Stomach (tissue), 9 donors: Measurements from ENCODE around the gene FOXO6. TPM values are rescaled to one million over a fixed set of nuclear protein-coding genes. Genes with fewer than 3 reads are reported as not detected.

Experiments
- DNase-seq, 2 donors: peaks; one replicate each; pipeline versions ENCODE4 v3.0.0 to v3.0.0-alpha.2; 2013 to 2019
- H3K27ac ChIP-seq, 5 donors: fragments of 200-600 bp in 4 of 5; sonication (generic) in 4 of 5; one replicate each; pipeline ENCODE4 v1.5.1; 2013 to 2019; ENCODE audit warnings: mild to moderate bottlenecking in 1 of 5, moderate library complexity in 1 of 5
- H3K27me3 ChIP-seq, 3 donors: fragments of 200-600 bp; sonication (generic); one replicate each; pipeline ENCODE4 v1.5.1; 2017 to 2019; ENCODE audit warnings: mixed run types in 1 of 3
- H3K36me3 ChIP-seq, 4 donors: fragments of 200-600 bp; sonication (generic); 1 replicate in 3 of 4; 2 replicates in 1 of 4; pipeline ENCODE4 v1.5.1; 2016 to 2019
- H3K4me1 ChIP-seq, 4 donors: fragments of 200-600 bp; sonication (generic); one replicate each; pipeline ENCODE4 v1.5.1; 2016 to 2019
- H3K4me3 ChIP-seq, 4 donors: fragments of 200-600 bp; sonication (generic) in 3 of 4; one replicate each; pipeline ENCODE4 v1.5.1; 2016 to 2019; ENCODE audit warnings: mild to moderate bottlenecking in 1 of 4
- H3K9me3 ChIP-seq, 4 donors: fragments of 200-600 bp; sonication (generic); one replicate each; pipeline ENCODE4 v1.5.1; 2016 to 2019
- EP300 ChIP-seq: sonication (generic); formaldehyde crosslinking; IDR thresholded peaks from one replicate; pipeline ENCODE4 v1.6.1; 2017; ENCODE audit warnings: antibody characterized with exemption
- POLR2A ChIP-seq, 4 donors: fragments of 450-650 bp; IDR thresholded peaks; one replicate each; pipeline ENCODE4 v1.6.1; 2016; ENCODE audit warnings: antibody characterized with exemption in 4 of 4, control low read depth in 2 of 4, mild to moderate bottlenecking in 1 of 4, moderate library complexity in 1 of 4
- POLR2AphosphoS5 ChIP-seq, 3 donors: sonication (generic); formaldehyde crosslinking; IDR thresholded peaks; one replicate each; pipeline ENCODE4 v1.6.1; 2016; ENCODE audit warnings: antibody characterized with exemption in 3 of 3
- WGBS, 5 donors: extraction: QIAGEN DNeasy Blood & Tissue Kit in 3 of 5; methylation state at CpG; one replicate each; pipeline versions ENCODE4 v1.1.5 to v1.1.7; 2013 to 2018; 5-methylcytosine and 5-hydroxymethylcytosine counted together
- intact Hi-C: fragments of 100-400 bp; cut with DNase I; formaldehyde crosslinking; loops from one replicate; pipeline ENCODE4 v1.15.1; 2023; ENCODE audit warnings: low total_unique reads
- polyA plus RNA-seq, 3 donors: library from polyadenylated mRNA; stranded (reverse); fragments of 200-250 nt; gene quantifications; one replicate each; pipeline ENCODE4 v1.2.3, GENCODE V29; 2013
- total RNA-seq, 5 donors: library from RNA; depleted of rRNA; stranded (reverse); fragments of >200 nt; gene quantifications; one replicate each; pipeline versions ENCODE4 v1.1.0 to v1.2.3, GENCODE V29; 2014 to 2016
- TF ChIP-seq, protein P1 (sequence below), 7 experiments: fragments of 450-650 bp in 4 of 7; fragments of 200-600 bp in 3 of 7; sonication (generic) in 3 of 7; IDR thresholded peaks; one replicate each; pipeline ENCODE4 v1.5.1; 2016 to 2019; ENCODE audit warnings: antibody characterized with exemption in 7 of 7, control low read depth in 2 of 7, mild to moderate bottlenecking in 1 of 7
- donor health status: healthy with polysubstance abuse.
- donor health status: Bipolar disorder and iron deficiency.
- donor health status: healthy.

The FOXO6 gene
- total and polyA plus RNA-seq, 8 donors: under 0.01 to 1.1 (median 0.60) TPM; not detected in 4

DNA sequence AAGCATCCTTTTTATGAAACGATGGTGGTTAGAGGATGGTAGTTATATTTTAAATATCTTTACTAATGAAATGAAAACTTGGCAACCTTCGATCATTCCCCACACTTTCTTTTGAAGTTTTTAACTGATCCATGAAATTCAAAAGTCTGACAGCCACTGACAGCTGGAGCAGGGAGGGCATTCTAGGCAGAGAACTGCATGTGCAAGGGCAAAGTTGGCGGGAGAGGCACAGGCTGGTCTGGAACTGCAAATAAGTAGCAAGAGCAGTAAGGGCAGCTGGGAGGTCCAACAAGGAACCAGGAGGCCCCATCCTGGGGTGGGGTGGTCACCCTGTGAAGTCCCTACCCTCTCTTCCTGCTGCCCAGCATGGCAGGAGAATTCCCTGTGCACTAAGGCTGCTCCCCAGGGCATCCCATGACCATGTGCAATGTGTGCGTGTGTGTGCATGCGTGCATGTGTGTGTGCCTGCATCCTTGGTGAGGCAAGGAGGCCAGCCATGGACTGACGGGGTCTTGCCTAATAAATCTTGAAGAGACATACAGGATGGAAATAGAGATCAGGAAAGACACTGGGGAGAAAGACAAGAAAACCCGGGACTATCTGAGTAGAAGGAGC is 33.1 kb upstream of the FOXO6 start:
- H3K4me3 ChIP-seq: no peak overlapping the region
- intact Hi-C loops: no loop called here
- no peaks in the 10 kb centered on the region for H3K9me3 ChIP-seq
- no peaks in the 10 kb centered on the region for H3K36me3 ChIP-seq
- no peak for TF ChIP-seq POLR2A (IDR thresholded peaks at IDR 0.05)
- no peak for TF ChIP-seq EP300
- TF ChIP-seq, protein P1, sequence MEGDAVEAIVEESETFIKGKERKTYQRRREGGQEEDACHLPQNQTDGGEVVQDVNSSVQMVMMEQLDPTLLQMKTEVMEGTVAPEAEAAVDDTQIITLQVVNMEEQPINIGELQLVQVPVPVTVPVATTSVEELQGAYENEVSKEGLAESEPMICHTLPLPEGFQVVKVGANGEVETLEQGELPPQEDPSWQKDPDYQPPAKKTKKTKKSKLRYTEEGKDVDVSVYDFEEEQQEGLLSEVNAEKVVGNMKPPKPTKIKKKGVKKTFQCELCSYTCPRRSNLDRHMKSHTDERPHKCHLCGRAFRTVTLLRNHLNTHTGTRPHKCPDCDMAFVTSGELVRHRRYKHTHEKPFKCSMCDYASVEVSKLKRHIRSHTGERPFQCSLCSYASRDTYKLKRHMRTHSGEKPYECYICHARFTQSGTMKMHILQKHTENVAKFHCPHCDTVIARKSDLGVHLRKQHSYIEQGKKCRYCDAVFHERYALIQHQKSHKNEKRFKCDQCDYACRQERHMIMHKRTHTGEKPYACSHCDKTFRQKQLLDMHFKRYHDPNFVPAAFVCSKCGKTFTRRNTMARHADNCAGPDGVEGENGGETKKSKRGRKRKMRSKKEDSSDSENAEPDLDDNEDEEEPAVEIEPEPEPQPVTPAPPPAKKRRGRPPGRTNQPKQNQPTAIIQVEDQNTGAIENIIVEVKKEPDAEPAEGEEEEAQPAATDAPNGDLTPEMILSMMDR (IDR thresholded peaks at IDR 0.05): no peak
- H3K4me1 ChIP-seq: no peaks in the 10 kb centered on the region
- peaks cover 0 to 13% (median 0%) of the 10 kb centered on the region in 3 donors for H3K27me3 ChIP-seq
- no peak overlapping the region for H3K27ac ChIP-seq
- WGBS, 5 donors: 78 to 88% (median 86%) methylated on average over 7 of the region's 7 CpGs
- no peak for DNase-seq

DNA sequence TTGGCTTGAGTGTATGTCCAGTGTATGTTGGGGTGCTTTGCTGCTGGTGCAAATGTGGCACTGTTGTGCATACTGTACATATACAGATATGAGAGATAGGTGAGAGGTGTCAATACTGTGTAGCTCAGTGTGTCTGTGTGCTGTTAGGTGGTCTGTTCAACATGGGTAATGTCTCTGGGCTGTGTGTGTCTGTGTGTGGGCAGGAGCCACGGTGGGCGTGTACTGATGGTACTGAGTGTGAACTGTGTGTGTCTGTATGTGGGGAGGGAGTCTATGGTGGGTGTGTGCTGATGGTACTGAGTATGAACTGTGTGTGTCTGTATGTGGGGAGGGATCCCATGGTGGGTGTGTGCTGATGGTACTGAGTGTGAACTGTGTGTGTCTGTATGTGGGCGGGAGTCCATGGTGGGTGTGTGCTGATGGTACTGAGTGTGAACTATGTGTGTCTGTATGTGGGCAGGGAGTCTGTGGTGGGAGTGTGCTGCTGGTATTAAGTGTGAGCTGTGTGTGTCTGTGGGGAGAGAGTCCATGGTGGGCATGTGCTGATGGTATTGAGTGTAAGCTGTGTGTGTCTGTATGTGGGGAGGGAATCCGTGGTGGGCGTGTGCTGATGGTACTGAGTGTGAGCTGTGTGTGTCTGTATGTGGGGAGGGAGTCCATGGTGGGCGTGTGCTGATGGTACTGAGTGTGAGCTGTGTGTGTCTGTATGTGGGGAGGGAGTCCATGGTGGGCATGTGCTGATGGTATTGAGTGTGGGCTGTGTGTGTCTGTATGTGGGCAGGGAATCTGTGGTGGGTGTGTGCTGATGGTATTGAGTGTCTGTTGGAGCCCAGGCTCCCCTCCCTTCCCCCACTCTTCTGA is 32.2 kb upstream of the FOXO6 start:
- TF ChIP-seq EP300 (no peak), POLR2AphosphoS5 (IDR thresholded peaks at IDR 0.05) (no peak), POLR2A (IDR thresholded peaks at IDR 0.05) (no peak)
- 87 to 93% (median 90%) methylated on average over 6 of the region's 6 CpGs for WGBS, 5 donors
- Histone ChIP-seq H3K9me3 (no peaks in the 10 kb centered on the region), H3K36me3 (no peaks in the 10 kb centered on the region), H3K27me3 (peaks cover 0 to 12% (median 0%) of the 10 kb centered on the region in 3 donors), H3K4me3 (no peak overlapping the region), H3K27ac (no peak overlapping the region), H3K4me1 (no peaks in the 10 kb centered on the region)
- intact Hi-C loops: no loop called here
- no peak for DNase-seq

DNA sequence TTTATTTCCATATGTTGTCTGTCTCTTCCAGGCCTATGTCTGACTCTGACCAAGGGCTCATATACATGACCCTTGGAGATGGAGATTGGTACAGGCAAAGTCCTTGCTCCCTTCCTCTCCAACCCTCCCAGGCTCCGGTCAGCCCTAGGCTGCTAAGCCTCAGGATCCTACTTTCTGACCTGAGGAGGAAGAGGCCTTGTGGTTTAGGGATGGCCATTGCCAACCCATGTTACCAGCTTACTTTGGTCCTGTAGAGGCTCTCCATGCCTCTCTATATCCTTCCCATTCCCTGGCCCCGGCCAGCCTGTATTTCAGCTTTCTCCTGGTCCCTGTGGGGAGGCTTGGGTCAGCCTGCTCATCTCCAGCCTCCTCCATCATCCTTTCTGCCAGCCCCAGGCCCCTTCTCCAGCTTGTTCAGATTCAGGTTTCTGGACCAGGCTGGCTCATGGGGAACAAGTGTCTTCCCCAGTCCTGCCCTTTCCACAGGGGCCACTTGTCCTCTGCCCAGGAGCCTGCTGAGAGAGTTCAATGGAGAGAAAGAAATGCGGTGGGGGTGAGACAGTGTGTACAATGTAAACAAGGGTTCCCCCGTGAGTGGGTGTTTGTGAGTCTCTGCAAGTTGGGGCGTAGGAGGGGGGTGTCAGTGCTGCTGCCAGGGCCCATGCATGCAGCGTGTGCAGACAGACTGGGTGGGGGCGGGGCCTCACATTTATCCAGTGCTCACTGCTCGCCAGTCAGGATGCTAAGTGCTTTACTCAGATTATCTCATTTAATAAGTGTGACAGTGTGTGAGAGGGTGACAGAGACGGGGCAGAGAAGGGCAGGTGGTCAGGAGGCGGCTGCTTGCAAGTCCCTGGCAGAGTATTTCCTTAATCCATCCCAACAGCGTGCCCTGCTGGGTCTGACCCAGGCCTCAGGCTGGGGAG is 31.3 kb upstream of the FOXO6 start:
- 72 to 85% (median 81%) methylated on average over 11 of the region's 11 CpGs for WGBS, 5 donors
- Histone ChIP-seq H3K27me3 (peaks cover 0 to 11% (median 0%) of the 10 kb centered on the region in 3 donors), H3K36me3 (no peaks in the 10 kb centered on the region), H3K4me1 (no peaks in the 10 kb centered on the region), H3K4me3 (no peak overlapping the region), H3K27ac (no peak overlapping the region), H3K9me3 (no peaks in the 10 kb centered on the region)
- intact Hi-C loops: no loop called here
- no peak for DNase-seq
- TF ChIP-seq EP300 (no peak), POLR2A (IDR thresholded peaks at IDR 0.05) (no peak), POLR2AphosphoS5 (IDR thresholded peaks at IDR 0.05) (no peak)
- TF ChIP-seq, protein P1 (IDR thresholded peaks at IDR 0.05): no peak

DNA sequence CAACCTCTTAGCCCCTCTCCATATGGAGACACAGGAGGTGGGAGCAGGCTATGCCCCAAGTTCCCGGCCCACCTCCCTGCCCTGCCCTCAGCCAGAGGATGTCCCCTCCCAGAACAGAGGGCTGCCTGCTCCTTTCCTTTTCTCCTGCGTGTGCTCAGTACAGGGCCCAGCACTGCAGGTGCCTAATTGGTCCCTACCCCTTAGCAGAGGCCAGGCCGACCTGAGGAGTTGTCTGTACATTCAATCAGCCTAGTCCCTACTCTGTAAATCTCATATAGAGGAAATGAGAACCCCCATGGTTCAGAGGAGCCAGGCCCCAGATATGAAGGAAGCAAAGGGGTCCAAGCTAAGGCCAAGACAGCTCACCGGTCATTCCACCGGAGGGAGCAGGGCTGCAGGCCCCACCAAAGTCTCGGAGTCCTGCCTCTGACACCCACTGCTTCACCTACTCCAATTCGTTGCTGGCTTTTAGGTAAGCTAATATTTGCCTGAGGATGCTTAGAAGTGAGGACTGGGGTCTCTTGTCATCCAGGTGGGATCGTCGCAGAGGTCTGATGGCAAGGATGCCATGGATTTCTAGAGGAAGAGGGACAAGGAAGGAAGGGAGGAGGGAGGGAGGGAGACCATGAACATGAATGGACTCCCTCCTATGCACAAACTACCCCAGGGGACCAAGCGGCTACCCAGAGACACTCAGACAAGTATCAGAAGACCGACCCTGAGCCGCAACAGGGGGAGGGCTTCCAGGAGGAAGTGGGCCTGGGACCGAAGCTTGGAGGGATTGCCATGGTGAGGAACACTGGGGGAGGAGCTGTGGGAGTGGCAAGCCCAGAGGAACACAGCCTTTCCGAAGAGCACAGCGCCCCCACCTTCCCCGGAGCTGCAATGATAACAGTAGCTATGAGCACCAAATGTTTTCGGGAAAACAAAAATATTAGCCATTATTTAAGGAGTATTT is 30.4 kb upstream of the FOXO6 start:
- H3K27me3 ChIP-seq: peaks cover 0 to 11% (median 0%) of the 10 kb centered on the region in 3 donors
- H3K9me3 ChIP-seq: no peaks in the 10 kb centered on the region
- H3K36me3 ChIP-seq: no peaks in the 10 kb centered on the region
- no peak overlapping the region for H3K4me3 ChIP-seq
- 61 to 73% (median 69%) methylated on average over 17 of the region's 17 CpGs for WGBS, 5 donors
- TF ChIP-seq EP300 (no peak), POLR2AphosphoS5 (IDR thresholded peaks at IDR 0.05) (no peak), POLR2A (IDR thresholded peaks at IDR 0.05) (no peak)
- intact Hi-C loops: no loop called here
- H3K4me1 ChIP-seq: no peaks in the 10 kb centered on the region
- peak in 1 of 2 donors; percentile 43 for DNase-seq
- no peak overlapping the region for H3K27ac ChIP-seq
